ENCODE measurements around the gene KMO. TPM values are rescaled to one million over a fixed set of nuclear protein-coding genes. Genes with fewer than 3 reads are reported as not detected.

KMO gene
- total RNA-seq, 1 donor from 2014 or later: 0.50 TPM

- Histone ChIP-seq H3K4me1 (ENCODE audit: insufficient read depth, low read length) (peaks cover 28% of the 10 kb centered on the region), H2AFZ (ENCODE audit: low read depth, low read length) (no peak overlapping the region), H3K9me3 (ENCODE audit: insufficient read depth, low read depth, low read length) (no peaks in the 10 kb centered on the region), H3K36me3 (ENCODE audit: insufficient read depth, low read length) (no peaks in the 10 kb centered on the region), H4K20me1 (ENCODE audit: insufficient read depth, low read length) (no peaks in the 10 kb centered on the region), H3K4me2 (ENCODE audit: low read length) (no peak overlapping the region), H3K27me3 (ENCODE audit: insufficient read depth, low read length) (no peaks in the 10 kb centered on the region), H3K27ac (ENCODE audit: low read depth, low read length) (no peak overlapping the region), H3K79me2 (ENCODE audit: insufficient read depth, low read length) (no peaks in the 10 kb centered on the region), H3K4me3 (ENCODE audit: insufficient read depth, low read depth, low read length) (no peak overlapping the region), H3K9ac (ENCODE audit: low read length) (no peak overlapping the region)
- Mint-ChIP-seq H3K9me3 (ENCODE audit: unreplicated experiment) (no peaks in the 10 kb centered on the region), H3K27ac (ENCODE audit: unreplicated experiment) (no peak overlapping the region), H3K4me1 (ENCODE audit: low read depth, unreplicated experiment) (peaks cover 34% of the 10 kb centered on the region), H3K36me3 (ENCODE audit: low read depth, unreplicated experiment) (no peaks in the 10 kb centered on the region), H3K4me3 (ENCODE audit: unreplicated experiment) (no peak overlapping the region), H3K27me3 (ENCODE audit: low read depth, unreplicated experiment) (no peaks in the 10 kb centered on the region)
- TF ChIP-seq EZH2 (IDR thresholded peaks at IDR 0.05; ENCODE audit: insufficient read depth, low read length) (no peak), CTCF (IDR thresholded peaks at IDR 0.05; ENCODE audit: insufficient read depth, low read depth, low read length) (peak; percentile 15)
- FAIRE-seq: no peak
- DNase-seq (ENCODE audit: low read depth): no peak
Measured at GRCh38 chr1:241605146-241605805, 73.1 kb downstream of the KMO start.

- peaks cover 27% of the 10 kb centered on the region for H3K4me1 Mint-ChIP-seq (ENCODE audit: low read depth, unreplicated experiment)
- FAIRE-seq (no peak), DNase-seq (ENCODE audit: low read depth) (peak; percentile 52)
- H3K4me3 Mint-ChIP-seq (ENCODE audit: unreplicated experiment): no peak overlapping the region
- Histone ChIP-seq H3K4me2 (ENCODE audit: low read length) (peak overlapping the region; percentile 52), H3K27me3 (ENCODE audit: insufficient read depth, low read length) (no peaks in the 10 kb centered on the region), H3K9ac (ENCODE audit: low read length) (no peak overlapping the region), H3K36me3 (ENCODE audit: insufficient read depth, low read length) (no peaks in the 10 kb centered on the region), H4K20me1 (ENCODE audit: insufficient read depth, low read length) (no peaks in the 10 kb centered on the region), H3K4me3 (ENCODE audit: insufficient read depth, low read depth, low read length) (no peak overlapping the region), H2AFZ (ENCODE audit: low read depth, low read length) (no peak overlapping the region), H3K4me1 (ENCODE audit: insufficient read depth, low read length) (peaks cover 28% of the 10 kb centered on the region), H3K79me2 (ENCODE audit: insufficient read depth, low read length) (no peaks in the 10 kb centered on the region), H3K27ac (ENCODE audit: low read depth, low read length) (no peak overlapping the region), H3K9me3 (ENCODE audit: insufficient read depth, low read depth, low read length) (no peaks in the 10 kb centered on the region)
- no peaks in the 10 kb centered on the region for H3K9me3 Mint-ChIP-seq (ENCODE audit: unreplicated experiment)
- TF ChIP-seq CTCF (IDR thresholded peaks at IDR 0.05; ENCODE audit: insufficient read depth, low read depth, low read length): no peak
- no peak for TF ChIP-seq EZH2 (IDR thresholded peaks at IDR 0.05; ENCODE audit: insufficient read depth, low read length)
- no peaks in the 10 kb centered on the region for H3K36me3 Mint-ChIP-seq (ENCODE audit: low read depth, unreplicated experiment)
- no peaks in the 10 kb centered on the region for H3K27me3 Mint-ChIP-seq (ENCODE audit: low read depth, unreplicated experiment)
- H3K27ac Mint-ChIP-seq (ENCODE audit: unreplicated experiment): no peak overlapping the region
Measured at GRCh38 chr1:241606544-241606943, 74.4 kb downstream of the KMO start.

GRCh38 chr1:241607497-241607896 lies 75.3 kb downstream of the KMO start:
- no peak overlapping the region for H3K9ac ChIP-seq (ENCODE audit: low read length)
- Mint-ChIP-seq H3K4me1 (ENCODE audit: low read depth, unreplicated experiment) (peaks cover 27% of the 10 kb centered on the region), H3K36me3 (ENCODE audit: low read depth, unreplicated experiment) (no peaks in the 10 kb centered on the region), H3K27ac (ENCODE audit: unreplicated experiment) (no peak overlapping the region), H3K27me3 (ENCODE audit: low read depth, unreplicated experiment) (no peaks in the 10 kb centered on the region), H3K4me3 (ENCODE audit: unreplicated experiment) (no peak overlapping the region), H3K9me3 (ENCODE audit: unreplicated experiment) (no peaks in the 10 kb centered on the region)
- DNase-seq (ENCODE audit: low read depth) (no peak), FAIRE-seq (no peak)
- no peak overlapping the region for H3K27ac ChIP-seq (ENCODE audit: low read depth, low read length)
- H3K79me2 ChIP-seq (ENCODE audit: insufficient read depth, low read length): no peaks in the 10 kb centered on the region
- H3K9me3 ChIP-seq (ENCODE audit: insufficient read depth, low read depth, low read length): no peaks in the 10 kb centered on the region
- no peaks in the 10 kb centered on the region for H4K20me1 ChIP-seq (ENCODE audit: insufficient read depth, low read length)
- TF ChIP-seq CTCF (IDR thresholded peaks at IDR 0.05; ENCODE audit: insufficient read depth, low read depth, low read length): no peak
- no peak for TF ChIP-seq EZH2 (IDR thresholded peaks at IDR 0.05; ENCODE audit: insufficient read depth, low read length)
- H3K27me3 ChIP-seq (ENCODE audit: insufficient read depth, low read length): no peaks in the 10 kb centered on the region
- no peak overlapping the region for H2AFZ ChIP-seq (ENCODE audit: low read depth, low read length)
- H3K4me1 ChIP-seq (ENCODE audit: insufficient read depth, low read length): peaks cover 34% of the 10 kb centered on the region
- no peak overlapping the region for H3K4me3 ChIP-seq (ENCODE audit: insufficient read depth, low read depth, low read length)
- no peak overlapping the region for H3K4me2 ChIP-seq (ENCODE audit: low read length)
- no peaks in the 10 kb centered on the region for H3K36me3 ChIP-seq (ENCODE audit: insufficient read depth, low read length)

Data from astrocyte (in vitro differentiated cells and primary cell).